Right lobe of liver (tissue), 6 donors: ENCODE data around the gene THRAP3. TPM values are rescaled to one million over a fixed set of nuclear protein-coding genes. Genes with fewer than 3 reads are reported as not detected.

Source experiments
- ATAC-seq, 4 donors: fragments of 200-7000 bp; cut with Tn5 transposase; one replicate each; pipeline ENCODE4 v1.9.1; 2020; ENCODE audit warnings: mild to moderate bottlenecking in 4 of 4, moderate library complexity in 4 of 4
- DNase-seq, 3 donors: peaks; one replicate each; pipeline ENCODE4 v3.0.0-alpha.2; 2020
- H3K27ac ChIP-seq, 3 donors: fragments of 200-600 bp; one replicate each; pipeline ENCODE4 v1.8.0; 2022
- H3K27me3 ChIP-seq, 2 donors: fragments of 200-600 bp; one replicate each; pipeline ENCODE4 v1.8.0; 2022
- H3K36me3 ChIP-seq, 4 donors: fragments of 200-600 bp; sonication (generic) in 1 of 4; one replicate each; pipeline versions ENCODE4 v1.5.1 to v1.8.0; 2017 to 2022; ENCODE audit warnings: control low read depth in 1 of 4
- H3K4me1 ChIP-seq, 4 donors: fragments of 200-600 bp; sonication (generic) in 1 of 4; one replicate each; pipeline versions ENCODE4 v1.5.1 to v1.8.0; 2017 to 2022; ENCODE audit warnings: control low read depth in 1 of 4
- H3K4me3 ChIP-seq, 3 donors: fragments of 200-600 bp; one replicate each; pipeline ENCODE4 v1.8.0; 2022
- H3K9me3 ChIP-seq, 4 donors: fragments of 200-600 bp; sonication (generic) in 1 of 4; one replicate each; pipeline versions ENCODE4 v1.5.1 to v1.8.0; 2017 to 2022; ENCODE audit warnings: control low read depth in 1 of 4
- CTCF ChIP-seq, 4 donors: fragments of 200-600 bp in 3 of 4; fragments of 450-650 bp in 1 of 4; IDR thresholded peaks; one replicate each; pipeline versions ENCODE4 v1.5.1 to v1.8.0; 2016 to 2022; ENCODE audit warnings: antibody characterized with exemption in 4 of 4, mild to moderate bottlenecking in 2 of 4
- POLR2A ChIP-seq: fragments of 450-650 bp; IDR thresholded peaks from one replicate; pipeline ENCODE4 v1.6.1; 2017; ENCODE audit warnings: antibody characterized with exemption, mild to moderate bottlenecking
- WGBS: methylation state at CpG from one replicate; pipeline ENCODE4 v1.1.6; 2018; ENCODE audit warnings: low coverage, low lambda C conversion rate; ENCODE audit not compliant: insufficient coverage; ENCODE audit errors: missing lambda C conversion rate; 5-methylcytosine and 5-hydroxymethylcytosine counted together
- intact Hi-C, 2 donors: fragments of 100-400 bp; cut with DNase I; formaldehyde crosslinking; loops; one replicate each; pipeline versions ENCODE4 v1.11.2 to v1.14.1; 2022
- total RNA-seq, 6 experiments: library from RNA; depleted of rRNA in 2 of 6; stranded (reverse); fragments of >200 nt in 2 of 6; fragmentation: NEBNext Ultra II Directional in 3 of 6; extraction: Animal tissue kit (Norgen Biotek cat#: 25700) in 3 of 6; gene quantifications; one replicate each; pipeline versions ENCODE4 v1.1.0 to v1.2.4, GENCODE V29; 2016 to 2023
- donor health status: DM: no; HTN: yes; CAD: no.
- donor health status: DM: no; HTN: no; CAD: no.
- donor health status: DM: no; HTN: no; CAD: no.
- donor health status: DM: no; HTN: yes; CAD: no.
- donor health status: DM: no; HTN: yes; CAD: no.

Gene THRAP3
- total RNA-seq, 6 experiments from 2014 or later: 33.7 to 53.6 (median 40.7) TPM

- peaks cover 0 to 10% (median 4%) of the 10 kb centered on the region in 4 donors for H3K4me1 ChIP-seq
- H3K27me3 ChIP-seq: no peaks in the 10 kb centered on the region
- TF ChIP-seq CTCF (IDR thresholded peaks at IDR 0.05): no peak
- no peak for TF ChIP-seq POLR2A
- intact Hi-C loops: no loop called here
- peak overlapping the region; percentile 56 to 71 (median 64) for H3K4me3 ChIP-seq
- no peaks in the 10 kb centered on the region for H3K9me3 ChIP-seq
- DNase-seq (no peak), ATAC-seq (no peak)
- no peaks in the 10 kb centered on the region for H3K36me3 ChIP-seq
- peak overlapping the region; percentile 30 to 73 (median 63) for H3K27ac ChIP-seq
- 61% methylated on average over 20 of the region's 67 CpGs for WGBS
Observed at GRCh38 chr1:36322041-36322785, 98.0 kb downstream of the THRAP3 start.

- Histone ChIP-seq H3K27ac (peak overlapping the region; percentile 30 to 73 (median 63)), H3K4me1 (peaks cover 0 to 10% (median 4%) of the 10 kb centered on the region in 4 donors), H3K9me3 (no peaks in the 10 kb centered on the region), H3K36me3 (no peaks in the 10 kb centered on the region), H3K4me3 (peak overlapping the region; percentile 56 to 71 (median 64)), H3K27me3 (no peaks in the 10 kb centered on the region)
- ATAC-seq (peak; percentile 12 to 19 (median 16)), DNase-seq (peak in 2 of 3 donors; percentile 57 to 58)
- no peak for TF ChIP-seq CTCF (IDR thresholded peaks at IDR 0.05)
- TF ChIP-seq POLR2A: no peak
- intact Hi-C loops: no loop called here
- WGBS: 22% methylated on average over 8 of the region's 83 CpGs
Observed at GRCh38 chr1:36322786-36323635, 98.8 kb downstream of the THRAP3 start.

- no peaks in the 10 kb centered on the region for H3K27me3 ChIP-seq
- WGBS: 9% methylated on average over 9 of the region's 36 CpGs
- peak within 1 kb of the TSS; percentile 30 to 73 (median 63) for H3K27ac ChIP-seq
- H3K9me3 ChIP-seq: no peaks in the 10 kb centered on the region
- peak within 1 kb of the TSS; percentile 56 to 71 (median 64) for H3K4me3 ChIP-seq
- ATAC-seq (peak; percentile 76 to 82 (median 80)), DNase-seq (peak; percentile 79 to 83 (median 80))
- intact Hi-C loops: no loop called here
- H3K36me3 ChIP-seq: no peaks in the 10 kb centered on the region
- peaks cover 0 to 10% (median 4%) of the 10 kb centered on the region in 4 donors for H3K4me1 ChIP-seq
- TF ChIP-seq CTCF (IDR thresholded peaks at IDR 0.05) (no peak), POLR2A (no peak)
Observed at GRCh38 chr1:36323636-36324352, 99.6 kb downstream of the THRAP3 start, which contains the start of gene EVA1B. Gene EVA1B, minus strand, starts transcription at chr1:36323645. Its CDS starts 608 bp downstream, at chr1:36323037.

GRCh38 chr1:36324353-36324703 lies 100.1 kb downstream of the THRAP3 start:
- peak overlapping the region in 2 of 3 donors; percentile 25 to 63 for H3K27ac ChIP-seq

More at GRCh38 chr1:36324353-36324703, 100.1 kb downstream of the THRAP3 start:
- TF ChIP-seq CTCF (IDR thresholded peaks at IDR 0.05): no peak
- TF ChIP-seq POLR2A: no peak
- no peak for DNase-seq
- intact Hi-C loops: no loop called here
- no peak for ATAC-seq
- H3K9me3 ChIP-seq: no peaks in the 10 kb centered on the region
- peaks cover 0 to 15% (median 4%) of the 10 kb centered on the region in 4 donors for H3K4me1 ChIP-seq
- H3K4me3 ChIP-seq: no peak overlapping the region
- no peaks in the 10 kb centered on the region for H3K36me3 ChIP-seq
- H3K27me3 ChIP-seq: no peaks in the 10 kb centered on the region
- 9% methylated on average over 4 of the region's 9 CpGs for WGBS
